Neutrophil (primary cell): ENCODE data around the gene HSPB9.
"Not testable (repeated sequence)": the region's sequence is repeated elsewhere in the genome, so short reads cannot be mapped to it uniquely, and the experiment has no call there.

Source experiments
- H3K27ac ChIP-seq: fragments of 200-600 bp; sonication (generic); 2 replicates; pipeline ENCODE4 v1.5.1; 2016; ENCODE audit warnings: mild to moderate bottlenecking, moderate library complexity
- H3K27me3 ChIP-seq: fragments of 200-600 bp; sonication (generic); 2 replicates; pipeline ENCODE4 v1.6.0; 2016; ENCODE audit warnings: mild to moderate bottlenecking
- H3K36me3 ChIP-seq: fragments of 200-600 bp; sonication (generic); 2 replicates; pipeline ENCODE4 v1.5.1; 2017
- H3K4me1 ChIP-seq, 2 experiments: fragments of 200-600 bp in 1 of 2; sonication (generic) in 1 of 2; 1 replicate in 1 of 2; 2 replicates in 1 of 2; pipeline versions ENCODE4 v1.5.1 to v1.6.1; 2013 to 2016; ENCODE audit warnings: low read depth in 1 of 2, low read length in 1 of 2, mild to moderate bottlenecking in 1 of 2, moderate library complexity in 1 of 2; ENCODE audit not compliant: control insufficient read depth in 1 of 2, insufficient read depth in 1 of 2
- H3K4me3 ChIP-seq, 2 experiments: fragments of 200-600 bp in 1 of 2; sonication (generic) in 1 of 2; 1 replicate in 1 of 2; 2 replicates in 1 of 2; pipeline ENCODE4 v1.5.1; 2013 to 2016; ENCODE audit warnings: low read depth in 1 of 2, low read length in 1 of 2, mild to moderate bottlenecking in 1 of 2, moderate library complexity in 1 of 2
- H3K9me3 ChIP-seq: fragments of 200-600 bp; sonication (generic); 2 replicates; pipeline ENCODE4 v1.5.1; 2016
- TF ChIP-seq, protein P1 (sequence below): fragments of 200-600 bp; sonication (generic); IDR thresholded peaks from 2 replicates; pipeline ENCODE4 v1.5.1; 2016; ENCODE audit warnings: antibody characterized with exemption

The HSPB9 gene

GRCh38 chr17:42141382-42141781, 18.8 kb downstream of the HSPB9 start:
- Histone ChIP-seq H3K36me3 (peaks cover 54% of the 10 kb centered on the region), H3K4me3 (no peak overlapping the region), H3K4me1 (peaks cover 3 to 8% of the 10 kb centered on the region in 2 experiments), H3K9me3 (no peaks in the 10 kb centered on the region), H3K27me3 (no peaks in the 10 kb centered on the region), H3K27ac (peak overlapping the region; percentile 42)
- TF ChIP-seq, protein P1, sequence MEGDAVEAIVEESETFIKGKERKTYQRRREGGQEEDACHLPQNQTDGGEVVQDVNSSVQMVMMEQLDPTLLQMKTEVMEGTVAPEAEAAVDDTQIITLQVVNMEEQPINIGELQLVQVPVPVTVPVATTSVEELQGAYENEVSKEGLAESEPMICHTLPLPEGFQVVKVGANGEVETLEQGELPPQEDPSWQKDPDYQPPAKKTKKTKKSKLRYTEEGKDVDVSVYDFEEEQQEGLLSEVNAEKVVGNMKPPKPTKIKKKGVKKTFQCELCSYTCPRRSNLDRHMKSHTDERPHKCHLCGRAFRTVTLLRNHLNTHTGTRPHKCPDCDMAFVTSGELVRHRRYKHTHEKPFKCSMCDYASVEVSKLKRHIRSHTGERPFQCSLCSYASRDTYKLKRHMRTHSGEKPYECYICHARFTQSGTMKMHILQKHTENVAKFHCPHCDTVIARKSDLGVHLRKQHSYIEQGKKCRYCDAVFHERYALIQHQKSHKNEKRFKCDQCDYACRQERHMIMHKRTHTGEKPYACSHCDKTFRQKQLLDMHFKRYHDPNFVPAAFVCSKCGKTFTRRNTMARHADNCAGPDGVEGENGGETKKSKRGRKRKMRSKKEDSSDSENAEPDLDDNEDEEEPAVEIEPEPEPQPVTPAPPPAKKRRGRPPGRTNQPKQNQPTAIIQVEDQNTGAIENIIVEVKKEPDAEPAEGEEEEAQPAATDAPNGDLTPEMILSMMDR: no peak

DNA sequence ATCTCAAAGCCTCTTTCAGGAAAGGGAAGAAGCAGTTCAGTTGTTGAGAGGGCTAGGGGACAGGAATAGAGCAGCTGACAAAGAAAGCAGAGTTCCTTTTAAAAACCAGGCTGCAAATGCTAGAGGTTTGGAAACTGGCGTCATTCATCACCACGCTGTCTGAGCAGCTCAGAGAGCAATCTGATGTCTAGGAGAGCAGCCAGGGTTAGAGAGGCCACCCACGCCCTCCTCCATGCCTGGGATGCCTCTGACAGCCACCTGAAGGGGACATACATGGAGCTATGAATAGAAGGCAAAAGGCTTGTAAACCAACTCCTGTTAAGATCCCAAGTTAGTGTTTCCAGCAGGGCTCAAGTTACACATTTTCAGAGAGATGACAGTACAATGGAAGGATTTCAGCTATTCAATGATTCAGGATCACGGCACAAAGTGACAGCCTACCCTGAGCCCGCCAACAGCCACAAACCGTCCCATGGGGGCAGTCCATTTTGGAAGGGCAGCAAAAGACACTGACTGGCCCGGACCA, 19.8 kb downstream of the HSPB9 start:
- peaks cover 0 to 6% of the 10 kb centered on the region in 2 experiments for H3K4me1 ChIP-seq
- H3K27ac ChIP-seq: peak overlapping the region; percentile 29
- no peak overlapping the region for H3K4me3 ChIP-seq
- H3K9me3 ChIP-seq: no peaks in the 10 kb centered on the region
- no peaks in the 10 kb centered on the region for H3K27me3 ChIP-seq
- H3K36me3 ChIP-seq: peaks cover 58% of the 10 kb centered on the region
- TF ChIP-seq, protein P1: no peak

DNA sequence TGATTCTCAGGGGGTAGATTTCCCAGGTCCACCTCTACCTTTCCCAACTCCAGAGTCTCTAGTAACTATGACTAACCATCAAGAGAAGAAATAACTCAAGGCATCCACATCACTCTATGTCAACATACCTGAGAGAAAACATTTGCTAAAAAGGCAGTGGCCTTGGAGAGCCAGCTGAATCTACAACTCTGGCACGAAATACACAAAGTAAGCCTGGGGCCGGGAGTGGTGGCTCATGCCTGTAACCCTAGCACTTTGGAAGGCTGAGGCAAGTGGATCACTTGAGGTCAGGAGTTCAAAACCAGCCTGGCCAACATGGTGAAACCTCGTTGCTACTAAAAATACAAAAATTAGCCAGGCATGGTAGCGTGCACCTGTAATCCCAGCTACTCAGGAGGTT, 20.5 kb downstream of the HSPB9 start:
- not testable (repeated sequence) for H3K27me3 ChIP-seq, H3K4me3 ChIP-seq, H3K27ac ChIP-seq, H3K9me3 ChIP-seq, H3K4me1 ChIP-seq
- H3K36me3 ChIP-seq: peaks cover 65% of the 10 kb centered on the region

DNA sequence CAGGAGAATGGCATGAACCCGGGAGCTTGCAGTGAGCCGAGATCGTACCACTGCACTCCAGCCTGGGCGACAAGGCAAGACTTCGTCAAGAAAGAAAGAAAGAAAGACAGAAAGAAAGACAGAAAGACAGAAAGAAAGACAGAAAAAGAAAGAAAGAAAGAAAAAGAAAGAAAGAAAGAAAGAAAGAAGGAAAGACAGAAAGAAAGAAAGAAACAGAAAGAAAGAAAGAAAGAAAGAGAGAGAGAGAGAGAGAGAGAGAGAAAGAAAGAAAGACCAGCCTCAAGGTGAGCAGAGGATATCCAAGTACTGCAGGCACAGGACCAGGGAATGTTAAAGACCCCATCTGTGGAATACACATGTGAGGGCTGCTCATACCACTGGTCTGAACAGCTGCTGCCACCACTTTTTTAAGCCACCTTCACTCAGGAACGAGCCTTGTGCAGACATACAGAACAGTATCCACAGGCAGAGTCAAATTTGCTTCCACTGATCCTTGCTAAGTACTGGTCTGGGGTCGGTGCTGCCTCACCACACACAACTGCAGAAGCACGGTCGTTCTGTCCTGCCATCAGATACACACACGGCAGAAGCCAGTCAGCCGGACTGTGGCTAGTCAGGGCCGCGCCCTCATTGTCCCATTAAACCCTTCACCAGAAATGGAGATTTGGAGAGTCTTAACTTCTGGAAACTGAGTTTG, 24.5 kb downstream of the HSPB9 start:
- Histone ChIP-seq H3K36me3 (peaks cover 75% of the 10 kb centered on the region), H3K4me3 (no peak overlapping the region), H3K4me1 (no peaks in the 10 kb centered on the region), H3K27ac (no peak overlapping the region), H3K27me3 (no peaks in the 10 kb centered on the region), H3K9me3 (no peaks in the 10 kb centered on the region)
- TF ChIP-seq, protein P1: no peak

- peak overlapping the region; percentile 82 to 98 for H3K4me3 ChIP-seq
- peak overlapping the region; percentile 90 for H3K27ac ChIP-seq
- H3K4me1 ChIP-seq: peaks cover 18 to 25% of the 10 kb centered on the region in 2 experiments
- TF ChIP-seq, protein P1: no peak
- no peaks in the 10 kb centered on the region for H3K27me3 ChIP-seq
- no peaks in the 10 kb centered on the region for H3K9me3 ChIP-seq
- peaks cover 24% of the 10 kb centered on the region for H3K36me3 ChIP-seq
These were observed 31.5 kb downstream of the HSPB9 start for GRCh38 chr17:42153919-42154742.
